ENCODE data around the gene CDKAL1.

CDKAL1 gene

DNA sequence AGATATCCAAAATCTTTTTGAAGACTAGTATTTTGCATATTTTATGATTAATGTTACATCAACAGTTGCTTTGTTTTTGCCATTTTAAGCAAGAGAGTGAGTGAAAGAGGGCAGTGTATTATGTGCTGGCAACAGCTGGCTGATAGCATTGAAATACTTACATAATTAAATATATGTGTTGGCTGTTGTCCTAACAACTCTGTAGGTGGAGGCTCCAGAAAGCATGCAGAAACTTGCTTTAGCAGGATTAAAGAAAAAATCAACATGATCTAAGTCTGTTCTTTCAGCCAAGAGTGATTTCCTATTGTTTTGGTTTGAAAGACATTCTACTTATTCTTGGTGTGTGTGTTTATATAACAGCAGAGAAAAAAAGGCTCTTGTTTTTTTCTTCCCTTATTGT, 127.5 kb downstream of the CDKAL1 start:
- TF ChIP-seq, protein P1, sequence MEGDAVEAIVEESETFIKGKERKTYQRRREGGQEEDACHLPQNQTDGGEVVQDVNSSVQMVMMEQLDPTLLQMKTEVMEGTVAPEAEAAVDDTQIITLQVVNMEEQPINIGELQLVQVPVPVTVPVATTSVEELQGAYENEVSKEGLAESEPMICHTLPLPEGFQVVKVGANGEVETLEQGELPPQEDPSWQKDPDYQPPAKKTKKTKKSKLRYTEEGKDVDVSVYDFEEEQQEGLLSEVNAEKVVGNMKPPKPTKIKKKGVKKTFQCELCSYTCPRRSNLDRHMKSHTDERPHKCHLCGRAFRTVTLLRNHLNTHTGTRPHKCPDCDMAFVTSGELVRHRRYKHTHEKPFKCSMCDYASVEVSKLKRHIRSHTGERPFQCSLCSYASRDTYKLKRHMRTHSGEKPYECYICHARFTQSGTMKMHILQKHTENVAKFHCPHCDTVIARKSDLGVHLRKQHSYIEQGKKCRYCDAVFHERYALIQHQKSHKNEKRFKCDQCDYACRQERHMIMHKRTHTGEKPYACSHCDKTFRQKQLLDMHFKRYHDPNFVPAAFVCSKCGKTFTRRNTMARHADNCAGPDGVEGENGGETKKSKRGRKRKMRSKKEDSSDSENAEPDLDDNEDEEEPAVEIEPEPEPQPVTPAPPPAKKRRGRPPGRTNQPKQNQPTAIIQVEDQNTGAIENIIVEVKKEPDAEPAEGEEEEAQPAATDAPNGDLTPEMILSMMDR (IDR thresholded peaks at IDR 0.05): no peak
- H3K4me3 ChIP-seq: no peak overlapping the region

DNA sequence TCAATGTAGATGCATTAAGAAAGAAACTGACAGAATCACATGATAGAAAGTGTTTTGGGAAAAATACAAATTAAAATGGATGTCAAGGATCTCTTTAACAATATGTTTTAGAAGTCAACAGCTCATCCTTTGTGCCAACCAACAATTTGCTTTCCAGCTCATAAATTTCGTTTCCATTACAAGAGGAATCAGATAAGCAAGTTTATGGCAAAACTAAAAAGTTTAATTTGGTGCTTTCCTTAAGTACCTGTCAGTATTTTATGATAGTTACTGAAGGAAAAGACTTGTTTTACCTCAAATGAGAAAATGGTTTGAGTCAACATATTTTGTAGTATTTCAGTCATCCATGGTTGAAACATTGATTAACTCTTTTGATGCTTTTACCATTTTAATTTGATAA, 130.0 kb downstream of the CDKAL1 start:
- DNase-seq (ENCODE audit: low spot score): no peak
- H3K27ac ChIP-seq: no peak overlapping the region
- no peak overlapping the region for H3K4me3 ChIP-seq
- TF ChIP-seq, protein P1 (IDR thresholded peaks at IDR 0.05): no peak

More for the DNA sequence above, 127.5 kb downstream of the CDKAL1 start:
- H3K27ac ChIP-seq: no peak overlapping the region
- DNase-seq (ENCODE audit: low spot score): no peak

DNA sequence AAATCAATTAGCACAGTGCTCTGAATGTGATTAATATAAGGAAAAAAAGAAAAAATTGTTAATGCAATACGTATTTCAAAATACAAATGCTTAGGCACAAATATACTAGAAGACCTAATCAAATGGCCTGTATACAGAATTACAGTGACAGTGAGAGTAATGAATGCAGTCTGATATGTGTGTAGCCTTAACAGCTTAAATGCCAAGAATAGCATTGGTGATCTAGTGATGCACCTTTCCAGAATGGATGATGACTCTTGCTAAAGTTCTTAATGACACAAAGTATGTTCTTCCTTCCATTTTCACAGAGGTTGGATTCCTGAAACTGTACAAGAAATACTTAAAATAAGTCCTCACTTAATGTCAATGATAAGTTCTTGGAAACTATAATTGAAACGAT, 131.0 kb downstream of the CDKAL1 start:
- DNase-seq (ENCODE audit: low spot score): no peak
- TF ChIP-seq, protein P1 (IDR thresholded peaks at IDR 0.05): no peak
- Histone ChIP-seq H3K4me3 (no peak overlapping the region), H3K27ac (no peak overlapping the region)

DNA sequence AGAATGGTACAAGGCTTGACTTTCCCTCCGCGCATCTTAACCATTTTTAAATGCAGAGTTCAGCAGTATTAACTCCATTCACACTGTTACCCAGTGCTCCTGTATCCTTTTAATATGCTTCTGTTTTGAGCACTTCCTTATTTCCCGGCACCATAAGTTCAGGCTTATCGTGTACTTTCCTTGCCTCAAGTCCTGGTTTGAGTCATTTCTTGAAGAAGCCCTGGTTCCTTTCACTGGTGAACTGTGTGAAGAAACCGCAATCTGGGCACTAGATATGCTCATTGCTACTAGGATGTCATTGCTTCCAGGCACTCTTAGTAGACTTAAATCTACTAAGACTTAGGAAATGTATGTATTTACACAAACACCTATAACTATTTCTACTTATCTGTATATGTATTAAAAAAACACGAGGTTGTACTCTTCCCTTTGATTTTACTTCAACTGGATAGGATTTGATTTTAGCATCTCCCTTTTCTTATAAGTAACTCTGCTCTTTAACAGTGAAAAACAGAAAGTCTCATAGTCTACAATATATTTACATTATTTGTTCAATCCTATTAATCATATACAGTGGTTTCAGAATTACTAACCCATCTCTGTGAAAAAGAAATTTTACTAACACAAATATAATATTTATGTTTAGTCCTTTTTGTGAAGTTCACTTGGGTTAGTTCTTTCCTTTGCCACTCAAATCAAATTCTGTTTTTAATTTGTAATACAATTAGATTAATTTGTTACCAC, 135.5 kb downstream of the CDKAL1 start:
- no peak for DNase-seq (ENCODE audit: low spot score)
- TF ChIP-seq, protein P1 (IDR thresholded peaks at IDR 0.05): no peak
- Histone ChIP-seq H3K4me3 (no peak overlapping the region), H3K27ac (no peak overlapping the region)

DNA sequence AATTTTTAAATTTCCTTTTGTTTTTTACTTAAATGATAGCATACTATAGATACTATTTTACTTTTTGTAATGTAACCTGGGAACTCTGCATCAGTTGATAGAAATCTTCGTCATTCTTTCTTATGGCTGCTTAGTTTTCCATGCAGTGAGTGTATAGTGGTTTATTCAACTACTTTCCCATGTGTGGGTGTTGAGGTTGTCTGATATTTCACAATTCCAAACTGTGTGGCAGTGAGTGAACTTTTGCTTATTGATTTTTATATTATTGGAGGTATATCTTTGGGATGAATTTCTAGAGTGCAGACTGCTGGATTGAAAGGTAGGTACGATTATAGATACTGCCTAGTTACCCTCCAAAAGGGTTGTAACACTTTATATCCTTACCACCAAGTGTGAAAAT, 136.5 kb downstream of the CDKAL1 start:
- TF ChIP-seq, protein P1 (IDR thresholded peaks at IDR 0.05): no peak

DNA sequence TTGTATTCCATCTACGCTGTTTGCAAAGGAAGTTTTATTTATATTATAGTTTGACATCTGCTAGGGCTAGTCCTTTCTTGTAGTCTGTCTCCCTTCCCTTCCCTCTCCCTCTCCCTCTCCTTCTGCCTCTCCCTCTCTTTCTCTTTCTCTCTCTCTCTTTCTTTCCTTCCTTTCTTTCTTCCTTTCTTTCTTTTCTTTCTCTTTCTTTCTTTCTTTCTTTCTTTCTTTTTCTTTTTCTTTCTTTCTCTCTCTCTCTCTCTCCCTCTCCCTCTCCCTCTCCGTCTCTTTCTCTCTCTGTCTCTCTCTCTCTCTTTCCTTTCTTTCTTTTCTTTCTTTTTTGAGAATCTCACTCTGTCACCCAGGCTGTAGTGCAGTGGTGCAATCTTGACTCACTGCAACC, 137.8 kb downstream of the CDKAL1 start:
- H3K4me3 ChIP-seq: no peak overlapping the region
- TF ChIP-seq, protein P1 (IDR thresholded peaks at IDR 0.05): no peak
- H3K27ac ChIP-seq: no peak overlapping the region
- DNase-seq (ENCODE audit: low spot score): no peak

More for the DNA sequence above, 136.5 kb downstream of the CDKAL1 start:
- DNase-seq (ENCODE audit: low spot score): no peak
- no peak overlapping the region for H3K4me3 ChIP-seq
- no peak overlapping the region for H3K27ac ChIP-seq

DNA sequence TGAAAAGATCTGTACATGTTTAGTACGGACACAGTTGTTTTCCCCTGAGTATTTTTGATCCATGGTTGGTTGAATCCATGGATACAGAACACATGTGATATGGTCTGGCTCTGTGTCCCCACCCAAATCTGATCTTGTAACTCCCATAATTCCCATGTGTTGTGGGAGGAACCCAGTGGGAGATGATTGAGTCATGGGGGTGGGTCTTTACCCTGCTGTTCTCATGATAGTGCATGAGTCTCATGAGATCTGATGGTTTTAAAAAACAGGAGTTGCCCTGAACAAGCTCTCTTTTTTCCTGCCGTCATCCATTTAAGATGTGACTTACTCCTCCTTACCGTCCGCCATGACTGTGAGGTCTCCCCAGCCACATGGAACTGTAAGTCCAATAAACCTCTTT, 139.2 kb downstream of the CDKAL1 start:
- no peak overlapping the region for H3K27ac ChIP-seq
- H3K4me3 ChIP-seq: no peak overlapping the region
- no peak for DNase-seq (ENCODE audit: low spot score)
- TF ChIP-seq, protein P1 (IDR thresholded peaks at IDR 0.05): no peak

All from coronary artery (tissue), 2 donors.